Measurements from ENCODE around the gene TCAF1. TPM values are rescaled to one million over a fixed set of nuclear protein-coding genes. Genes with fewer than 3 reads are reported as not detected.

Gene TCAF1
- total RNA-seq, 1 experiment from 2014 or later: 58.4 TPM

- Histone ChIP-seq H4K20me1 (ENCODE audit: insufficient read depth) (no peaks in the 10 kb centered on the region), H3K9me3 (ENCODE audit: control insufficient read depth in 1 of 2, insufficient read depth in 1 of 2, low read depth in 1 of 2, low read length in 2 of 2) (no peaks in the 10 kb centered on the region), H3K9ac (ENCODE audit: low read length) (no peak overlapping the region), H3K9me2 (ENCODE audit: insufficient read depth) (no peaks in the 10 kb centered on the region), H3K27ac (ENCODE audit: low read depth, low read length) (no peak overlapping the region), H3K4me2 (ENCODE audit: low read length) (no peak overlapping the region), H3K79me2 (ENCODE audit: insufficient read depth, low read length) (no peaks in the 10 kb centered on the region), H3K27me3 (ENCODE audit: insufficient read depth, low read length) (no peaks in the 10 kb centered on the region), H3K4me1 (ENCODE audit: control insufficient read depth in 1 of 2, insufficient read depth in 2 of 2, low read length in 2 of 2) (no peaks in the 10 kb centered on the region), H3K36me3 (ENCODE audit: control insufficient read depth in 1 of 2, insufficient read depth in 2 of 2, low read length in 2 of 2) (no peaks in the 10 kb centered on the region), H3K4me3 (replicated peaks in 1 of 2; ENCODE audit: low read depth in 1 of 2, low read length in 2 of 2) (no peak overlapping the region), H2AFZ (ENCODE audit: low read depth, low read length, poor library complexity, severe bottlenecking) (no peak overlapping the region)
- DNase-seq (ENCODE audit: low read depth, low spot score) (no peak), ATAC-seq (no peak)
- RAD21 ChIA-PET (ENCODE audit: low non-redundant PET in 1 of 2, low total read pairs in 2 of 2, uncharacterized antibody in 2 of 2, unreplicated experiment in 2 of 2): no interaction called here
- no TSS peak for BruUV-seq (replicated peaks)
- CTCF ChIA-PET: no interaction called here
- no peak for TF ChIP-seq POLR2A (IDR thresholded peaks at IDR 0.05; ENCODE audit: borderline replicate concordance, extremely low read depth, insufficient read depth, insufficient read length)
- intact Hi-C loops (cut with micrococcal nuclease): no loop called here
- POLR2A ChIA-PET: interaction anchor here (2.1 kb wide), 1 partner anchor 9 kb away, joined by 10 read pairs; the partner anchor contains the start of gene TCAF1
Measured at GRCh38 chr7:143910473-143911248, 8.7 kb upstream of the TCAF1 start.

GRCh38 chr7:143909863-143910262 lies 7.9 kb upstream of the TCAF1 start:
- TF ChIP-seq SP1 (IDR thresholded peaks at IDR 0.05; ENCODE audit: low read depth) (no peak), TCF7L2 (IDR thresholded peaks at IDR 0.05; ENCODE audit: borderline replicate concordance, extremely low read depth, insufficient read depth, insufficient read length) (no peak), ZNF274 (IDR thresholded peaks at IDR 0.05; ENCODE audit: low read depth, low read length) (no peak), EGR1 (IDR thresholded peaks at IDR 0.05; ENCODE audit: low read depth) (no peak), POLR2AphosphoS5 (IDR thresholded peaks at IDR 0.05; ENCODE audit: low read depth, low read length) (no peak), ZFX (IDR thresholded peaks at IDR 0.05) (no peak), SRF (IDR thresholded peaks at IDR 0.05; ENCODE audit: low read depth) (no peak), SIN3A (IDR thresholded peaks at IDR 0.05; ENCODE audit: low read depth) (no peak), JUND (IDR thresholded peaks at IDR 0.05) (no peak), EZH2phosphoT487 (IDR thresholded peaks at IDR 0.05; ENCODE audit: borderline replicate concordance) (no peak)
- POLR2A ChIA-PET: no interaction called here
- CTCF ChIA-PET: no interaction called here
- Histone ChIP-seq H3K9me3 (ENCODE audit: control insufficient read depth in 1 of 2, insufficient read depth in 1 of 2, low read depth in 1 of 2, low read length in 2 of 2) (no peaks in the 10 kb centered on the region), H3K27me3 (ENCODE audit: insufficient read depth, low read length) (no peaks in the 10 kb centered on the region), H3K4me2 (ENCODE audit: low read length) (no peak overlapping the region), H4K20me1 (ENCODE audit: insufficient read depth) (no peaks in the 10 kb centered on the region), H3K9me2 (ENCODE audit: insufficient read depth) (no peaks in the 10 kb centered on the region), H3K36me3 (ENCODE audit: control insufficient read depth in 1 of 2, insufficient read depth in 2 of 2, low read length in 2 of 2) (no peaks in the 10 kb centered on the region), H2AFZ (ENCODE audit: low read depth, low read length, poor library complexity, severe bottlenecking) (no peak overlapping the region), H3K9ac (ENCODE audit: low read length) (no peak overlapping the region), H3K4me3 (replicated peaks in 1 of 2; ENCODE audit: low read depth in 1 of 2, low read length in 2 of 2) (no peak overlapping the region), H3K79me2 (ENCODE audit: insufficient read depth, low read length) (no peaks in the 10 kb centered on the region), H3K27ac (ENCODE audit: low read depth, low read length) (no peak overlapping the region), H3K4me1 (ENCODE audit: control insufficient read depth in 1 of 2, insufficient read depth in 2 of 2, low read length in 2 of 2) (no peaks in the 10 kb centered on the region)
- RAD21 ChIA-PET (ENCODE audit: low non-redundant PET in 1 of 2, low total read pairs in 2 of 2, uncharacterized antibody in 2 of 2, unreplicated experiment in 2 of 2): no interaction called here
- no TSS peak for BruUV-seq (replicated peaks)
- ATAC-seq (no peak), DNase-seq (ENCODE audit: low read depth, low spot score) (no peak)
- intact Hi-C loops (cut with micrococcal nuclease): loop anchor here (10.0 kb wide), 1 partner anchor 115 kb away; no protein-coding TSS in a partner anchor
